MM.1S (cell line): ENCODE measurements around the gene FBXL13.

Source experiments
- CTCF ChIP-seq: fragments of 300-600 bp; sonication (generic); IDR thresholded peaks from 2 replicates; pipeline ENCODE4 v1.5.1; 2016; ENCODE audit warnings: antibody characterized with exemption, low read length, mixed read lengths
- EZH2 ChIP-seq: fragments of 300-600 bp; sonication (generic); optimal IDR thresholded peaks from 2 replicates; pipeline ENCODE3; 2017; ENCODE audit warnings: low read depth, mild to moderate bottlenecking, antibody characterized with exemption, low read length, mixed read lengths

- TF ChIP-seq CTCF (no peak), EZH2 (no peak)
Measured at GRCh38 chr7:102973096-102973802, 101.3 kb downstream of the FBXL13 start.
